GM23338 (cell line): ENCODE results near the gene INPP5A. TPM values are rescaled to one million over a fixed set of nuclear protein-coding genes. Genes with fewer than 3 reads are reported as not detected.

Experiments
- ATAC-seq: fragments of 200-7000 bp; cut with Tn5 transposase; 3 replicates; pipeline ENCODE4 v1.9.1; 2020
- DNase-seq: peaks from one replicate; pipeline ENCODE4 v3.0.0-alpha.2; 2015; ENCODE audit warnings: low spot score
- H2AFZ ChIP-seq: fragments of 200-600 bp; sonication (generic); 2 replicates; pipeline ENCODE4 v1.8.0; 2016; ENCODE audit warnings: antibody characterized with exemption, mild to moderate bottlenecking, moderate library complexity
- H3F3A ChIP-seq: fragments of 200-600 bp; sonication (generic); replicated peaks from 2 replicates; pipeline ENCODE4 v1.8.0; 2017; ENCODE audit warnings: antibody characterized with exemption, mixed run types, low read depth
- H3K27ac ChIP-seq: fragments of 200-600 bp; sonication (generic); 2 replicates; pipeline ENCODE4 v1.6.1; 2016; ENCODE audit warnings: low read depth
- H3K27me3 ChIP-seq: fragments of 200-600 bp; sonication (generic); 2 replicates; pipeline ENCODE4 v1.8.0; 2016; ENCODE audit warnings: mild to moderate bottlenecking, mixed run types, moderate library complexity; ENCODE audit not compliant: insufficient read depth
- H3K36me3 ChIP-seq: fragments of 200-600 bp; sonication (generic); 2 replicates; pipeline ENCODE4 v1.8.0; 2016; ENCODE audit warnings: mild to moderate bottlenecking; ENCODE audit not compliant: insufficient read depth
- H3K4me1 ChIP-seq: fragments of 200-600 bp; sonication (generic); 2 replicates; pipeline ENCODE4 v1.8.0; 2016; ENCODE audit warnings: mild to moderate bottlenecking, moderate library complexity; ENCODE audit not compliant: insufficient read depth
- H3K4me2 ChIP-seq: fragments of 200-600 bp; sonication (generic); 2 replicates; pipeline ENCODE4 v1.7.1; 2017; ENCODE audit warnings: mixed run types
- H3K4me3 ChIP-seq: fragments of 200-600 bp; sonication (generic); 2 replicates; pipeline ENCODE4 v1.6.1; 2016; ENCODE audit warnings: mixed run types
- H3K79me2 ChIP-seq: fragments of 200-600 bp; sonication (generic); replicated peaks from 2 replicates; pipeline ENCODE4 v1.8.0; 2017; ENCODE audit warnings: mild to moderate bottlenecking; ENCODE audit not compliant: insufficient read depth
- H3K9me2 ChIP-seq: fragments of 200-600 bp; sonication (generic); 2 replicates; pipeline ENCODE4 v1.8.0; 2017; ENCODE audit not compliant: insufficient read depth
- H4K20me1 ChIP-seq: fragments of 200-600 bp; sonication (generic); replicated peaks from 2 replicates; pipeline ENCODE4 v1.8.0; 2017; ENCODE audit warnings: mild to moderate bottlenecking; ENCODE audit not compliant: insufficient read depth
- H3K27ac Mint-ChIP-seq: 2 replicates; pipeline ENCODE4 v1.8.0; 2020; ENCODE audit warnings: inconsistent platforms, mild to moderate bottlenecking, moderate library complexity, mixed read lengths
- H3K27me3 Mint-ChIP-seq: 3 replicates; pipeline ENCODE4 v1.8.0; 2022; ENCODE audit warnings: low read depth, mild to moderate bottlenecking, moderate library complexity, mixed read lengths, inconsistent platforms; ENCODE audit not compliant: insufficient read depth, poor library complexity
- H3K36me3 Mint-ChIP-seq: 3 replicates; pipeline ENCODE4 v1.8.0; 2021; ENCODE audit warnings: low read depth, mild to moderate bottlenecking, inconsistent platforms, moderate library complexity, mixed read lengths
- H3K4me1 Mint-ChIP-seq: 3 replicates; pipeline ENCODE4 v1.8.0; 2020; ENCODE audit warnings: mild to moderate bottlenecking, inconsistent platforms, mixed read lengths
- H3K4me3 Mint-ChIP-seq: 3 replicates; pipeline ENCODE4 v1.8.0; 2021; ENCODE audit warnings: moderate library complexity, mild to moderate bottlenecking, inconsistent platforms, mixed read lengths
- H3K9me3 Mint-ChIP-seq: 3 replicates; pipeline ENCODE4 v1.8.0; 2020; ENCODE audit warnings: moderate library complexity, mild to moderate bottlenecking, inconsistent platforms, mixed read lengths
- CREB1 ChIP-seq: fragments of 250-450 bp; sonication (Bioruptor Pico); IDR thresholded peaks from 2 replicates; pipeline ENCODE4 v1.5.0; 2020; ENCODE audit warnings: low read depth, mild to moderate bottlenecking, moderate library complexity
- POLR2AphosphoS5 ChIP-seq: IDR thresholded peaks from 2 replicates; pipeline ENCODE4 v1.6.1; 2016; ENCODE audit warnings: antibody characterized with exemption, low read depth
- ZNF462 ChIP-seq: fragments of 250-450 bp; sonication (Bioruptor Pico); IDR thresholded peaks from 2 replicates; pipeline ENCODE4 v1.5.0; 2020; ENCODE audit warnings: mild to moderate bottlenecking, moderate library complexity
- polyA plus RNA-seq: library from polyadenylated mRNA; unstranded; fragments of >200 nt; fragmentation: Nextera tagmentation; extraction: Ambion mirVana; gene quantifications from 2 replicates; pipeline ENCODE4 v1.2.1, GENCODE V29; 2016
- total RNA-seq: library from RNA; depleted of rRNA; stranded (reverse); fragments of >200 nt; shearing (Covaris generic); gene quantifications from 2 replicates; pipeline ENCODE4 v1.2.3, GENCODE V29; 2014
- TF ChIP-seq, protein P1 (sequence below), 2 experiments: fragments of 200-600 bp in 1 of 2; sonication (generic) in 1 of 2; conservative IDR thresholded peaks; 2 replicates each; pipeline versions ENCODE4 v1.5.1 to v1.6.1; 2016 to 2017; ENCODE audit warnings: antibody characterized with exemption in 2 of 2, low read depth in 2 of 2, mild to moderate bottlenecking in 2 of 2, moderate library complexity in 1 of 2

The INPP5A gene
- total and polyA plus RNA-seq, 2 experiments from 2014 or later = 5.9 to 40.6 TPM

- TF ChIP-seq ZNF462 (CRISPR knock-in tag) (no peak), POLR2AphosphoS5 (no peak), CREB1 (CRISPR knock-in tag) (no peak)
- TF ChIP-seq, protein P1, sequence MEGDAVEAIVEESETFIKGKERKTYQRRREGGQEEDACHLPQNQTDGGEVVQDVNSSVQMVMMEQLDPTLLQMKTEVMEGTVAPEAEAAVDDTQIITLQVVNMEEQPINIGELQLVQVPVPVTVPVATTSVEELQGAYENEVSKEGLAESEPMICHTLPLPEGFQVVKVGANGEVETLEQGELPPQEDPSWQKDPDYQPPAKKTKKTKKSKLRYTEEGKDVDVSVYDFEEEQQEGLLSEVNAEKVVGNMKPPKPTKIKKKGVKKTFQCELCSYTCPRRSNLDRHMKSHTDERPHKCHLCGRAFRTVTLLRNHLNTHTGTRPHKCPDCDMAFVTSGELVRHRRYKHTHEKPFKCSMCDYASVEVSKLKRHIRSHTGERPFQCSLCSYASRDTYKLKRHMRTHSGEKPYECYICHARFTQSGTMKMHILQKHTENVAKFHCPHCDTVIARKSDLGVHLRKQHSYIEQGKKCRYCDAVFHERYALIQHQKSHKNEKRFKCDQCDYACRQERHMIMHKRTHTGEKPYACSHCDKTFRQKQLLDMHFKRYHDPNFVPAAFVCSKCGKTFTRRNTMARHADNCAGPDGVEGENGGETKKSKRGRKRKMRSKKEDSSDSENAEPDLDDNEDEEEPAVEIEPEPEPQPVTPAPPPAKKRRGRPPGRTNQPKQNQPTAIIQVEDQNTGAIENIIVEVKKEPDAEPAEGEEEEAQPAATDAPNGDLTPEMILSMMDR (conservative IDR thresholded peaks at IDR 0.05; ENCODE audit: low read depth in 2 of 2) = no peak
Measured at GRCh38 chr10:132616170-132616995, 78.8 kb downstream of the INPP5A start (continued).

- no peak overlapping the region for H3K27ac Mint-ChIP-seq
- no peaks in the 10 kb centered on the region for H3K27me3 ChIP-seq
- H3K9me2 ChIP-seq = peaks cover 3% of the 10 kb centered on the region; the same call in 1 of the 2 replicates
- peaks cover 11% of the 10 kb centered on the region; the same call in 1 of the 2 replicates for H3K36me3 ChIP-seq
- no peaks in the 10 kb centered on the region for H3F3A ChIP-seq
- no peak overlapping the region for H3K4me3 Mint-ChIP-seq
- H3K9me3 Mint-ChIP-seq = peaks cover 46% of the 10 kb centered on the region
- DNase-seq (no peak), ATAC-seq (no peak)
- no peak overlapping the region for H2AFZ ChIP-seq
- H3K4me3 ChIP-seq = no peak overlapping the region
- H3K4me1 Mint-ChIP-seq = peaks cover 6% of the 10 kb centered on the region; the same call in 2 of the 3 replicates
- no peaks in the 10 kb centered on the region for H3K4me1 ChIP-seq
- H3K79me2 ChIP-seq = no peaks in the 10 kb centered on the region
- no peaks in the 10 kb centered on the region for H4K20me1 ChIP-seq
- H3K36me3 Mint-ChIP-seq = peaks cover 29% of the 10 kb centered on the region
- H3K27me3 Mint-ChIP-seq = peaks cover 20% of the 10 kb centered on the region
- no peak overlapping the region for H3K27ac ChIP-seq
- no peak overlapping the region for H3K4me2 ChIP-seq
- no peak for TF ChIP-seq ZNF462 (CRISPR knock-in tag)
- TF ChIP-seq POLR2AphosphoS5 = no peak
Measured at GRCh38 chr10:132616996-132617736, 79.6 kb downstream of the INPP5A start.
